ENCODE results near the gene RNASE13. TPM values are rescaled to one million over a fixed set of nuclear protein-coding genes. Genes with fewer than 3 reads are reported as not detected.
"Not testable (repeated sequence)": the region's sequence is repeated elsewhere in the genome, so short reads cannot be mapped to it uniquely, and the experiment has no call there.

The RNASE13 gene
- total RNA-seq, 2 donors from 2014 or later = not detected

GRCh38 chr14:20997115-20997514, 37.5 kb downstream of the RNASE13 start:
- H3K27ac Mint-ChIP-seq = no peak overlapping the region
- H3K36me3 Mint-ChIP-seq (ENCODE audit: low read depth) = peaks cover 9% of the 10 kb centered on the region
- DNase-seq = no peak
- no peaks in the 10 kb centered on the region for H3K27me3 Mint-ChIP-seq
- ATAC-seq = no peak
- H3K4me3 Mint-ChIP-seq = no peak overlapping the region
- peaks cover 27% of the 10 kb centered on the region for H3K4me1 Mint-ChIP-seq
- no peaks in the 10 kb centered on the region for H3K9me3 ChIP-seq (ENCODE audit: control insufficient read depth, low read length, poor library complexity, severe bottlenecking)

GRCh38 chr14:20996521-20996920, 38.1 kb downstream of the RNASE13 start:
- Mint-ChIP-seq H3K36me3 (ENCODE audit: low read depth) (peaks cover 9% of the 10 kb centered on the region), H3K4me3 (no peak overlapping the region), H3K27ac (peak overlapping the region; percentile 14), H3K27me3 (no peaks in the 10 kb centered on the region), H3K4me1 (peaks cover 27% of the 10 kb centered on the region)
- no peak for DNase-seq
- no peak for ATAC-seq
- no peaks in the 10 kb centered on the region for H3K9me3 ChIP-seq (ENCODE audit: control insufficient read depth, low read length, poor library complexity, severe bottlenecking)

- Mint-ChIP-seq H3K36me3 (ENCODE audit: low read depth) (peaks cover 5% of the 10 kb centered on the region), H3K27me3 (no peaks in the 10 kb centered on the region)
- ATAC-seq = peak; percentile 94
These were observed 44.6 kb downstream of the RNASE13 start, which contains the start of gene METTL17 for GRCh38 chr14:20989787-20990600. Gene METTL17 (plus strand): TSS chr14:20989980. CDS start chr14:20990003, 23 bp downstream.

GRCh38 chr14:20989471-20989786, 45.2 kb downstream of the RNASE13 start:
- no peak for DNase-seq
- ATAC-seq = no peak
- Mint-ChIP-seq H3K36me3 (ENCODE audit: low read depth) (peaks cover 2% of the 10 kb centered on the region), H3K4me3 (peak overlapping the region; percentile 91), H3K27ac (peak overlapping the region; percentile 96), H3K27me3 (peaks cover under 1% of the 10 kb centered on the region), H3K4me1 (peaks cover 17% of the 10 kb centered on the region)
- H3K9me3 ChIP-seq (ENCODE audit: control insufficient read depth, low read length, poor library complexity, severe bottlenecking) = no peaks in the 10 kb centered on the region

More at GRCh38 chr14:20989787-20990600, 44.6 kb downstream of the RNASE13 start, which contains the start of gene METTL17:
- Mint-ChIP-seq H3K4me1 (peaks cover 22% of the 10 kb centered on the region), H3K4me3 (peak within 1 kb of the TSS; percentile 91), H3K27ac (peak within 1 kb of the TSS; percentile 96)
- peak; percentile 66 to 76 (median 71) for DNase-seq
- no peaks in the 10 kb centered on the region for H3K9me3 ChIP-seq (ENCODE audit: control insufficient read depth, low read length, poor library complexity, severe bottlenecking)

- H3K4me1 Mint-ChIP-seq = peaks cover 16% of the 10 kb centered on the region
- ATAC-seq = no peak
- H3K36me3 Mint-ChIP-seq (ENCODE audit: low read depth) = peaks cover 4% of the 10 kb centered on the region
- no peak overlapping the region for H3K4me3 Mint-ChIP-seq
- H3K9me3 ChIP-seq (ENCODE audit: control insufficient read depth, low read length, poor library complexity, severe bottlenecking) = no peaks in the 10 kb centered on the region
- peaks cover 6% of the 10 kb centered on the region for H3K27me3 Mint-ChIP-seq
- no peak for DNase-seq
- no peak overlapping the region for H3K27ac Mint-ChIP-seq
These were observed 45.7 kb downstream of the RNASE13 start for GRCh38 chr14:20988717-20989470.

GRCh38 chr14:20986811-20987210, 47.8 kb downstream of the RNASE13 start:
- Mint-ChIP-seq H3K27ac (peak overlapping the region; percentile 3), H3K27me3 (peaks cover 19% of the 10 kb centered on the region), H3K36me3 (ENCODE audit: low read depth) (peaks cover 2% of the 10 kb centered on the region), H3K4me1 (peaks cover 15% of the 10 kb centered on the region), H3K4me3 (no peak overlapping the region)
- DNase-seq = no peak
- no peaks in the 10 kb centered on the region for H3K9me3 ChIP-seq (ENCODE audit: control insufficient read depth, low read length, poor library complexity, severe bottlenecking)
- ATAC-seq = no peak

GRCh38 chr14:20985650-20986049, 49.0 kb downstream of the RNASE13 start:
- peaks cover 11% of the 10 kb centered on the region for H3K4me1 Mint-ChIP-seq
- ATAC-seq; H3K4me3 Mint-ChIP-seq; DNase-seq; H3K36me3 Mint-ChIP-seq (ENCODE audit: low read depth); H3K9me3 ChIP-seq (ENCODE audit: control insufficient read depth, low read length, poor library complexity, severe bottlenecking); H3K27ac Mint-ChIP-seq: not testable (repeated sequence)
- H3K27me3 Mint-ChIP-seq = peaks cover 21% of the 10 kb centered on the region

Other genes starting within 250 kb of the RNASE13 start
- gene RNASE1, start 232.0 kb downstream of the RNASE13 start, total RNA-seq = not detected
- gene RNASE3, start 143.4 kb downstream of the RNASE13 start, total RNA-seq = not detected
- 1 to 10 TPM in 1 of 2 donors, not detected in 1; 1.2 TPM for gene RNASE2, start 79.3 kb downstream of the RNASE13 start, total RNA-seq
- 10 to 100 TPM; 76.6 to 91.2 TPM for gene METTL17, start 44.8 kb downstream of the RNASE13 start, total RNA-seq
- gene SLC39A2, start 35.5 kb downstream of the RNASE13 start, total RNA-seq = not detected
- gene NDRG2, start 9.7 kb downstream of the RNASE13 start, total RNA-seq = 10 to 100 TPM; 29.8 to 38.2 TPM
- not detected for gene TPPP2, start 4.6 kb downstream of the RNASE13 start, total RNA-seq
- not detected for gene RNASE7, start 7.6 kb upstream of the RNASE13 start, total RNA-seq
- not detected for gene RNASE8, start 23.0 kb upstream of the RNASE13 start, total RNA-seq
- 10 to 100 TPM; 12.0 to 17.3 TPM for gene ARHGEF40, start 35.5 kb upstream of the RNASE13 start, total RNA-seq
- gene ZNF219, start 63.8 kb upstream of the RNASE13 start, total RNA-seq = 10 to 100 TPM; 13.8 to 20.6 TPM
- 1 to 10 TPM in 1 of 2 donors, not detected in 1; 1.3 TPM for gene TMEM253, start 66.3 kb upstream of the RNASE13 start, total RNA-seq
- not detected for gene OR5AU1, start 121.3 kb upstream of the RNASE13 start, total RNA-seq
- 100 to 1,000 TPM; 576 to 580 TPM for gene HNRNPC, start 234.6 kb upstream of the RNASE13 start, total RNA-seq
- gene RPGRIP1, start 245.3 kb upstream of the RNASE13 start, total RNA-seq = under 1 TPM in 1 of 2 donors, not detected in 1; 0.94 TPM

All from T-helper 17 cell (primary cell).